OCI-LY1 (cell line): ENCODE measurements around the gene CARD8.

Experiments used
- H2AFZ ChIP-seq: fragments of 200-600 bp; sonication (generic), shearing (Covaris generic); 2 replicates; pipeline ENCODE4 v1.6.0; 2014; ENCODE audit warnings: antibody characterized with exemption, mild to moderate bottlenecking, low read length
- H3F3A ChIP-seq: fragments of 200-600 bp; sonication (generic), shearing (Covaris generic); 2 replicates; pipeline ENCODE4 v1.6.0; 2014; ENCODE audit warnings: mild to moderate bottlenecking, antibody characterized with exemption, low read length, moderate library complexity; ENCODE audit not compliant: insufficient read depth
- H3K27ac ChIP-seq: fragments of 200-600 bp; sonication (generic); 2 replicates; pipeline ENCODE4 v1.5.1; 2014; ENCODE audit warnings: low read length, mixed run types, mild to moderate bottlenecking, low read depth; ENCODE audit not compliant: poor library complexity, severe bottlenecking
- H3K27me3 ChIP-seq: fragments of 200-600 bp; sonication (generic); 2 replicates; pipeline ENCODE4 v1.6.0; 2014; ENCODE audit warnings: antibody characterized with exemption, mild to moderate bottlenecking, low read length, moderate library complexity; ENCODE audit not compliant: insufficient read depth
- H3K36me3 ChIP-seq: fragments of 200-600 bp; sonication (generic); 2 replicates; pipeline ENCODE4 v1.6.1; 2014; ENCODE audit warnings: mild to moderate bottlenecking, antibody characterized with exemption, low read length, moderate library complexity, mixed read lengths; ENCODE audit not compliant: insufficient read depth
- H3K4me1 ChIP-seq: fragments of 200-600 bp; sonication (generic); 2 replicates; pipeline ENCODE4 v1.5.1; 2014; ENCODE audit warnings: mild to moderate bottlenecking, low read length, moderate library complexity; ENCODE audit not compliant: insufficient read depth, severe bottlenecking
- H3K4me2 ChIP-seq: fragments of 200-600 bp; sonication (generic), shearing (Covaris generic); 2 replicates; pipeline ENCODE4 v1.6.1; 2014; ENCODE audit warnings: low read length
- H3K4me3 ChIP-seq: fragments of 200-600 bp; sonication (generic); 2 replicates; pipeline ENCODE4 v1.5.1; 2014; ENCODE audit warnings: low read length, low read depth, mild to moderate bottlenecking, mixed read lengths; ENCODE audit not compliant: poor library complexity, severe bottlenecking
- H3K79me2 ChIP-seq: fragments of 200-600 bp; shearing (Covaris generic); 2 replicates; pipeline ENCODE4 v1.6.1; 2016; ENCODE audit warnings: mixed run types, low read length, mixed read lengths; ENCODE audit not compliant: insufficient read depth
- H3K9ac ChIP-seq: fragments of 200-600 bp; sonication (generic), shearing (Covaris generic); 2 replicates; pipeline ENCODE4 v1.6.1; 2014; ENCODE audit warnings: mild to moderate bottlenecking, low read length, mixed read lengths
- H3K9me2 ChIP-seq: fragments of 200-600 bp; sonication (generic), shearing (Covaris generic); 2 replicates; pipeline ENCODE4 v1.6.1; 2014; ENCODE audit warnings: low read depth, mild to moderate bottlenecking, low read length, mixed read lengths
- H3K9me3 ChIP-seq: fragments of 200-600 bp; shearing (Covaris generic); 2 replicates; pipeline ENCODE4 v1.6.1; 2014; ENCODE audit warnings: low read length, mixed read lengths
- H4K20me1 ChIP-seq: fragments of 200-600 bp; sonication (generic), shearing (Covaris generic); 2 replicates; pipeline ENCODE4 v1.6.0; 2016; ENCODE audit warnings: mild to moderate bottlenecking, low read length; ENCODE audit not compliant: insufficient read depth
- EZH2 ChIP-seq: fragments of 200-600 bp; sonication (generic), shearing (Covaris generic); IDR thresholded peaks from 2 replicates; pipeline ENCODE4 v1.8.0; 2017; ENCODE audit warnings: borderline replicate concordance, mixed run types, mild to moderate bottlenecking, antibody characterized with exemption, low read length, moderate library complexity, mixed read lengths
- TF ChIP-seq, protein P1 (sequence below): fragments of 200-600 bp; sonication (generic), shearing (Covaris generic); IDR thresholded peaks from 2 replicates; pipeline ENCODE4 v1.5.1; 2017; ENCODE audit warnings: mild to moderate bottlenecking, antibody characterized with exemption, low read length, moderate library complexity, mixed read lengths

CARD8 gene

GRCh38 chr19:48168689-48169088, 87.0 kb downstream of the CARD8 start:
- no peaks in the 10 kb centered on the region for H3K27me3 ChIP-seq
- H3K9me3 ChIP-seq, result no peaks in the 10 kb centered on the region
- no peaks in the 10 kb centered on the region for H3F3A ChIP-seq
- H3K4me3 ChIP-seq, result peak overlapping the region; percentile 96
- H3K79me2 ChIP-seq, result peaks cover 24% of the 10 kb centered on the region
- H3K36me3 ChIP-seq, result peaks cover 33% of the 10 kb centered on the region; the same call in 1 of the 2 replicates
- no peak overlapping the region; the same call in 1 of the 2 replicates for H3K9ac ChIP-seq
- H3K27ac ChIP-seq, result no peak overlapping the region
- no peaks in the 10 kb centered on the region for H4K20me1 ChIP-seq
- H3K4me1 ChIP-seq, result peaks cover 31% of the 10 kb centered on the region
- no peaks in the 10 kb centered on the region for H3K9me2 ChIP-seq
- H2AFZ ChIP-seq, result no peak overlapping the region
- peak overlapping the region; percentile 74 for H3K4me2 ChIP-seq
- no peak for TF ChIP-seq EZH2
- TF ChIP-seq, protein P1, sequence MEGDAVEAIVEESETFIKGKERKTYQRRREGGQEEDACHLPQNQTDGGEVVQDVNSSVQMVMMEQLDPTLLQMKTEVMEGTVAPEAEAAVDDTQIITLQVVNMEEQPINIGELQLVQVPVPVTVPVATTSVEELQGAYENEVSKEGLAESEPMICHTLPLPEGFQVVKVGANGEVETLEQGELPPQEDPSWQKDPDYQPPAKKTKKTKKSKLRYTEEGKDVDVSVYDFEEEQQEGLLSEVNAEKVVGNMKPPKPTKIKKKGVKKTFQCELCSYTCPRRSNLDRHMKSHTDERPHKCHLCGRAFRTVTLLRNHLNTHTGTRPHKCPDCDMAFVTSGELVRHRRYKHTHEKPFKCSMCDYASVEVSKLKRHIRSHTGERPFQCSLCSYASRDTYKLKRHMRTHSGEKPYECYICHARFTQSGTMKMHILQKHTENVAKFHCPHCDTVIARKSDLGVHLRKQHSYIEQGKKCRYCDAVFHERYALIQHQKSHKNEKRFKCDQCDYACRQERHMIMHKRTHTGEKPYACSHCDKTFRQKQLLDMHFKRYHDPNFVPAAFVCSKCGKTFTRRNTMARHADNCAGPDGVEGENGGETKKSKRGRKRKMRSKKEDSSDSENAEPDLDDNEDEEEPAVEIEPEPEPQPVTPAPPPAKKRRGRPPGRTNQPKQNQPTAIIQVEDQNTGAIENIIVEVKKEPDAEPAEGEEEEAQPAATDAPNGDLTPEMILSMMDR, result no peak

DNA sequence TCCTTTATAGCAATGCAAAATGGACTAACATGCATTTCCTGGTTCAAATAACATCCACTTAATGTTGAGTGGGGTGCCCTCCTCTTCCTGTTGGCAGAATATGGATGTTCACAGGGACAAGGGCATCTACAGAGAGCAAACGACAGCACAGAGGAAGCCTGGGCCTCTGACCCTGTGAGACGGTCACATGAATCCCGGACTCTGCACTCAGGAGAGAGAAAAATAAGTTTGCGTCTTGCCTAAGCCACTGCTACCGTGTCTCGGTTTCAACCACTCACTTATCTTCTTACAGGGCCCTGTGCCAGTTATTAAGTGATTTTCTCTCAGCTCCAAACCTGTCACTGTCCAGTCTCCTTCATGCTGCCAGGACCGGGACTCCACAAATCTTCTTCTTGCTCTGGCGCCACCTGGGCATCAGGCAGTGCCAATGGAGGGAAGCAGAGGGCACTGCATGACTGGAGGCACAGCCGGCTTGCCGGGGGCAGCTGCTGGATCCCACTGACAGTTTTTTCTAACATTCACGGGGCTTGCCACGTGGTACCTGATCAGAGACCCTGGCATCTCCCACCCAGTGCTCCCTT, 97.4 kb downstream of the CARD8 start:
- Histone ChIP-seq H3K27ac (no peak overlapping the region), H3K9me3 (no peaks in the 10 kb centered on the region), H3K36me3 (peaks cover 63% of the 10 kb centered on the region), H3K79me2 (no peaks in the 10 kb centered on the region), H3K9ac (no peak overlapping the region), H3K27me3 (no peaks in the 10 kb centered on the region), H3K4me3 (no peak overlapping the region), H3K9me2 (no peaks in the 10 kb centered on the region), H4K20me1 (no peaks in the 10 kb centered on the region), H2AFZ (no peak overlapping the region), H3K4me2 (no peak overlapping the region), H3F3A (no peaks in the 10 kb centered on the region), H3K4me1 (no peaks in the 10 kb centered on the region)
- no peak for TF ChIP-seq EZH2
- TF ChIP-seq, protein P1, result no peak
